ENCODE data around the gene EPHB3. TPM values are rescaled to one million over a fixed set of nuclear protein-coding genes. Genes with fewer than 3 reads are reported as not detected.
"Not testable (repeated sequence)": the region's sequence is repeated elsewhere in the genome, so short reads cannot be mapped to it uniquely, and the experiment has no call there.

EPHB3 gene
- total RNA-seq, 1 experiment from 2014 or later = 16.6 TPM

DNA sequence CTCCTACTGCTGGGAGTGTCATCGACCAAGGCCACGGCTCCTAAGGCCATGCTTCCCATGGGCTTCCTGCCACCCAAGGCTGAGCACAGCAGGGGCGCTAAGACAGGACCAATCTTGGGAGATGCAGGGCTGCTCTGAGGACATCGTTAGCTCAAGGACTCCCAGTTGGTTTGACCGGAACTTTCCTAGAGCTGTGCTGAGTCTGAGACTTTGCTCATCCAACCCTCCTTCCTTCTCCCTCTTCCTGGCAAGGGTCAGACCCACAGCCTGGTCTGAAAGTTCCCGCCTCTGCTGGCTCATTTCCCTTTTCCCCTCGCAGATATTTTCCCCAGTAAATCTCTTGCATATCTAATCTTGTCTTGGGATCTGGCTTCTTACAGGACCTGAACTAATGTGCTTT, 57.2 kb downstream of the EPHB3 start:
- Histone ChIP-seq H3K4me1 (no peaks in the 10 kb centered on the region), H3K27me3 (no peaks in the 10 kb centered on the region), H3K9me3 (replicated peaks) (no peaks in the 10 kb centered on the region), H3K4me3 (no peak overlapping the region), H3K36me3 (no peaks in the 10 kb centered on the region), H3K27ac (no peak overlapping the region)
- DNase-seq = no peak

GRCh38 chr3:184619369-184619768, 57.8 kb downstream of the EPHB3 start:
- H3K36me3 ChIP-seq = no peaks in the 10 kb centered on the region
- H3K4me3 ChIP-seq = no peak overlapping the region
- H3K27me3 ChIP-seq = no peaks in the 10 kb centered on the region
- no peak for DNase-seq
- no peaks in the 10 kb centered on the region for H3K4me1 ChIP-seq
- no peaks in the 10 kb centered on the region for H3K9me3 ChIP-seq (replicated peaks)
- H3K27ac ChIP-seq = no peak overlapping the region

GRCh38 chr3:184619787-184620430, 58.3 kb downstream of the EPHB3 start:
- DNase-seq = no peak
- Histone ChIP-seq H3K27ac (no peak overlapping the region), H3K36me3 (no peaks in the 10 kb centered on the region), H3K9me3 (replicated peaks) (no peaks in the 10 kb centered on the region), H3K27me3 (no peaks in the 10 kb centered on the region), H3K4me3 (no peak overlapping the region), H3K4me1 (no peaks in the 10 kb centered on the region)

GRCh38 chr3:184620475-184621119, 59.0 kb downstream of the EPHB3 start:
- DNase-seq = no peak
- Histone ChIP-seq H3K27ac (no peak overlapping the region), H3K4me3 (no peak overlapping the region), H3K27me3 (no peaks in the 10 kb centered on the region), H3K4me1 (no peaks in the 10 kb centered on the region), H3K36me3 (no peaks in the 10 kb centered on the region), H3K9me3 (replicated peaks) (no peaks in the 10 kb centered on the region)

- not testable (repeated sequence) for H3K27me3 ChIP-seq
Observed at GRCh38 chr3:184622156-184622555, 60.6 kb downstream of the EPHB3 start.

DNA sequence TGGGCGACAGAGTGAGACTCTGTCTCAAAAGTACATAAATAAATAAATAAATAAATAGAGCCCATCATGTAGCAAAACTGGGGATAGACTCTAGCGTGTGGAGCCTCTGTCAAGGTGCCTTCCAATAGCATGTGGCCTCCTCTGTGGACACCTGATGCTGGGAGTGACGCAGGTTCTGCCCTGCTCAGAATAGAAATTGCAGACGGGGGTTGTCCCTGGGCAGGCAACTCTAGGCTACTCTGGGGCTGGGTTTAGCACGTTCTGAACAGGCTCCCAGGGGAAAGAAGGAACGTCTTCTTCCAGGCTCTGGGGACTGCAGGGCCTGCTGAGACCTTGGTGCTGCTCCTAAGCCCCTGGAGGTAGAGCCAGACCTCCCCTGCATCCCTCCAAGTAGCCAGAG, 65.3 kb downstream of the EPHB3 start:
- H3K36me3 ChIP-seq = no peaks in the 10 kb centered on the region
- H3K4me3 ChIP-seq = no peak overlapping the region
- no peak for DNase-seq
- no peaks in the 10 kb centered on the region for H3K9me3 ChIP-seq (replicated peaks)
- H3K27ac ChIP-seq = no peak overlapping the region
- H3K4me1 ChIP-seq = no peaks in the 10 kb centered on the region
- H3K27me3 ChIP-seq = no peaks in the 10 kb centered on the region

More at GRCh38 chr3:184622156-184622555, 60.6 kb downstream of the EPHB3 start:
- DNase-seq; H3K4me3 ChIP-seq; H3K4me1 ChIP-seq; H3K9me3 ChIP-seq (replicated peaks); H3K36me3 ChIP-seq; H3K27ac ChIP-seq: not testable (repeated sequence)

GRCh38 chr3:184629555-184630160, 68.1 kb downstream of the EPHB3 start:
- Histone ChIP-seq H3K9me3 (replicated peaks) (no peaks in the 10 kb centered on the region), H3K27ac (no peak overlapping the region), H3K4me3 (no peak overlapping the region), H3K36me3 (no peaks in the 10 kb centered on the region), H3K4me1 (peaks cover 5% of the 10 kb centered on the region), H3K27me3 (no peaks in the 10 kb centered on the region)
- no peak for DNase-seq

- Histone ChIP-seq H3K36me3 (no peaks in the 10 kb centered on the region), H3K27me3 (no peaks in the 10 kb centered on the region), H3K4me1 (peaks cover 18% of the 10 kb centered on the region), H3K27ac (no peak overlapping the region), H3K9me3 (replicated peaks) (no peaks in the 10 kb centered on the region), H3K4me3 (no peak overlapping the region)
- DNase-seq = no peak
Observed at GRCh38 chr3:184630861-184631471, 69.4 kb downstream of the EPHB3 start.

DNA sequence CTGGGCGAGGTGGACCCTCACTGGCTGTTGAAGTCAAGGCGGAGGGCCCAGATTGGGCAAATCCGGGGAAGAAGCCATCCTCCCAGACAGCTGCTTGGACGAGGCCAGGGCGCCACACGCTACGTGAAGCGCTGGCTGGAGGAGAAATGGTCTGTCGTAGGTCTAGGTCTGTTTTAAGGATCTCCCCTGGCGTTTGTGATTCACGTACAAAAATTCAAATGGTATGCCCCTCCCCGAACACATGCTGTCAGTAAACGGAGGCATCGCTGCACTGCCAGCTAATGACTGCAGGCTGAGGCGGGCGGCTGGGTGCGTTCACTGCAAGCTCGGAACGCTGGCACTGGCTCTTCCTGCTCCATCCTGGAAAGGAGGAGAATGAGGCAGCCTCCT, 69.9 kb downstream of the EPHB3 start:
- Histone ChIP-seq H3K4me1 (peaks cover 22% of the 10 kb centered on the region), H3K27ac (no peak overlapping the region)
- no peak for DNase-seq

More for the DNA sequence above, 69.9 kb downstream of the EPHB3 start:
- no peaks in the 10 kb centered on the region for H3K27me3 ChIP-seq
- no peak overlapping the region for H3K4me3 ChIP-seq
- no peaks in the 10 kb centered on the region for H3K9me3 ChIP-seq (replicated peaks)
- H3K36me3 ChIP-seq = no peaks in the 10 kb centered on the region

Other genes with a start within 250 kb of the EPHB3 start
- gene EIF4G1, start 247.2 kb upstream of the EPHB3 start, total RNA-seq (2014; rRNA removed; shearing (Covaris generic)) = 304 and 312 TPM in 2 replicates
- gene FAM131A, start 224.2 kb upstream of the EPHB3 start, total RNA-seq (2014; rRNA removed; shearing (Covaris generic)) = 4.8 and 5.9 TPM in 2 replicates
- gene CLCN2, start 200.2 kb upstream of the EPHB3 start, total RNA-seq (2014; rRNA removed; shearing (Covaris generic)) = 4.1 and 5.5 TPM in 2 replicates
- 86.8 and 91.6 TPM in 2 replicates for gene POLR2H, start 200.1 kb upstream of the EPHB3 start, total RNA-seq (2014; rRNA removed; shearing (Covaris generic))
- 0.61 and 1.2 TPM in 2 replicates for gene THPO, start 183.6 kb upstream of the EPHB3 start, total RNA-seq (2014; rRNA removed; shearing (Covaris generic))
- gene CHRD, start 181.7 kb upstream of the EPHB3 start, total RNA-seq (2014; rRNA removed; shearing (Covaris generic)) = 8.2 and 9.0 TPM in 2 replicates
- 54.3 and 58.7 TPM in 2 replicates for gene MAGEF1, start 150.3 kb downstream of the EPHB3 start, total RNA-seq (2014; rRNA removed; shearing (Covaris generic))